Thoracic aorta (tissue), 2 donors: Measurements from ENCODE around the gene DEPDC4. TPM values are rescaled to one million over a fixed set of nuclear protein-coding genes. Genes with fewer than 3 reads are reported as not detected.
"Not testable (repeated sequence)": the region's sequence is repeated elsewhere in the genome, so short reads cannot be mapped to it uniquely, and the experiment has no call there.

Experiments
- ATAC-seq: fragments of 150-250 bp; one replicate; pipeline ENCODE4 v1.8.0; 2017; ENCODE audit warnings: low read depth; ENCODE audit not compliant: insufficient number of reproducible peaks, low FRiP score
- DNase-seq: peaks from one replicate; pipeline ENCODE4 v3.0.0-alpha.2; 2020; ENCODE audit warnings: low spot score
- H3K27ac ChIP-seq, 2 donors: fragments of 200-600 bp; sonication (generic); 1 replicate in 1 of 2; 2 replicates in 1 of 2; pipeline ENCODE4 v1.5.1; 2016; ENCODE audit warnings: mild to moderate bottlenecking in 2 of 2, moderate library complexity in 2 of 2
- H3K27me3 ChIP-seq: fragments of 200-600 bp; sonication (generic); replicated peaks from 2 replicates; pipeline ENCODE4 v1.6.0; 2016; ENCODE audit warnings: mild to moderate bottlenecking; ENCODE audit not compliant: insufficient read depth
- H3K36me3 ChIP-seq: fragments of 200-600 bp; sonication (generic); one replicate; pipeline ENCODE4 v1.5.1; 2016
- H3K4me1 ChIP-seq, 2 donors: fragments of 200-600 bp; sonication (generic); 1 replicate in 1 of 2; 2 replicates in 1 of 2; pipeline versions ENCODE4 v1.5.1 to v1.6.0; 2016; ENCODE audit warnings: low read depth in 2 of 2, mild to moderate bottlenecking in 1 of 2; ENCODE audit not compliant: control insufficient read depth in 1 of 2
- H3K4me3 ChIP-seq: fragments of 200-600 bp; sonication (generic); 2 replicates; pipeline ENCODE4 v1.5.1; 2016; ENCODE audit warnings: mild to moderate bottlenecking
- H3K9me3 ChIP-seq: fragments of 200-600 bp; sonication (generic); 2 replicates; pipeline ENCODE4 v1.5.1; 2016
- CTCF ChIP-seq: fragments of 200-600 bp; sonication (generic); IDR thresholded peaks from one replicate; pipeline ENCODE4 v1.5.1; 2019; ENCODE audit warnings: antibody characterized with exemption
- total RNA-seq, 2 donors: library from RNA; depleted of rRNA; stranded (reverse); fragments of >200 nt; gene quantifications; one replicate each; pipeline versions ENCODE4 v1.1.0 to v1.2.3, GENCODE V29; 2016

Gene DEPDC4
- total RNA-seq, 2 donors from 2014 or later, result not detected

DNA sequence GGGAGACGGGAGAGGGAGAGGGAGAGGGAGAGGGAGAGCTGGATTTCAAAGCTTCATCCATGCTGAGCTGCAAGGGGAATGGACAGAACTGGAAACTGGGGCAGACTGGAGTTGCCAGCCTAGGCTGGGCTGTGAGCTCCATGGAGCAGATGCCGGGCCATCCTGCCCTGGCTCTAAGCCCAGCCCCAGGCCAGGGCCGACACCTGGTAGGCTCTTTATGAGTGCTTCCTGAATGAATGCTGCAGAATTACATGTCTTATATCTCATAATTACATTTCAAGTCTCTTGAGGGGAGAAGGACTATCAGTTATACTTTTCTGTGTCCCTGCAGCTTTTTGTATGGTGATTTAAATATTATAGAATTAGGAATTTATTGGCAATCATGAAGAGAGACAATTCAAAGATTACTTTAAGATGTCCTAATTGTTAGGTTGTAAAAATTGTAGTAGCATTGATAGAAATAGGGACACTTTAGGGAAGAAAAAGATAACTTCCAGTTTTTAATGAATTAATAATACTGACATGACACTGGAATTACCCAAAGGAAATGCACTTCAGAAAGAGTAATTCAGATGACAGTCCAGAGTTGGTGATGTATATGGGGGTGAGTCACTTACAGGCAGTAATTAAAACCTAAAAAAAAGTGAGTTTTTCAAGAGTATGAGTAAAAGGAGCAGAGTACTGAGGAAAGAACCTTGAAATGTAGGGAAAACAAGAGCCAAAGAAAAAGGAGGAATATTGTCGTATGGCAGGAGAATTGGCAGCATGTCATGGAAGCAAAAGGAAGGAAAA is 29.1 kb upstream of the DEPDC4 start:
- Histone ChIP-seq H3K9me3 (no peaks in the 10 kb centered on the region), H3K4me3 (no peak overlapping the region), H3K27me3 (no peaks in the 10 kb centered on the region), H3K36me3 (peaks cover 15% of the 10 kb centered on the region), H3K4me1 (no peaks in the 10 kb centered on the region), H3K27ac (no peak overlapping the region)
- ATAC-seq (no peak), DNase-seq (no peak)
- no peak for TF ChIP-seq CTCF

DNA sequence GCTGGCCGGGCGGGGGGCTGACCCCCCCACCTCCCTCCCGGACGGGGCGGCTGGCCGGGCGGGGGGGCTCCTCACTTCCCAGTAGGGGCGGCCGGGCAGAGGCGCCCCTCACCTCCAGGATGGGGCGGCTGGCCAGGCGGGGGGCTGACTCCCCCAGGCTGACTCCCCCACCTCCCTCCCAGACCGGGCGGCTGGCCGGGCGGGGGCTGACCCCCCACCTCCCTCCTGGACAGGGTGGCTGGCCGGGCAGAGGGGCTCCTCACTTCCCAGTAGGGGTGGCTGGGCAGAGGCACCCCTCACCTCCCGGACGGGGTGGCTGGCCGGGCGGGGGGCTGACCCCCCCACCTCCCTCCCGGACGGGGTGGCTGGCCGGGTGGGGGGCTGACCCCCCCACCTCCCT is 27.5 kb upstream of the DEPDC4 start:
- H3K4me3 ChIP-seq, H3K9me3 ChIP-seq, H3K36me3 ChIP-seq, ATAC-seq, DNase-seq, H3K27ac ChIP-seq, H3K4me1 ChIP-seq, H3K27me3 ChIP-seq: not testable (repeated sequence)

DNA sequence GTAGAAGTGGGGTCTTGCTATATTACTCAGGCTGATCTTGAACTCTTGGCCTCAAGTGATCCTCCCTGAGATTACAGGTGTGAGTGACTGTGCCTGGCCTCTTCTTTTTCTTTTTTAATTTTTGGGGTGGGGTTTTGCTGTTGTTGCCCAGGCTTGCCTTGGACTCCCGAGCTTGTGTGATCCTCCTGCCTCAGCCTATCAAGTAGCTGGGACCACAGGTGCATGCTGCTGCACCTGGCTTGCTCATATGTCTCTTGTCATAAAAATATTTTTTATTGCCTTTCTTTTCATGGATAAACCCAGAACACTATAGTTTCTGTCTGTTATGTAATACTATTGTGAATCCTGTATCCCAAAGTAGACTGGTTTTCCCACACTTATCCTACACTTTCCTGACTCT is 26.1 kb upstream of the DEPDC4 start:
- Histone ChIP-seq H3K27me3 (no peaks in the 10 kb centered on the region), H3K36me3 (no peaks in the 10 kb centered on the region), H3K9me3 (no peaks in the 10 kb centered on the region), H3K27ac (no peak overlapping the region), H3K4me1 (peaks cover 5 to 10% of the 10 kb centered on the region in 2 donors), H3K4me3 (no peak overlapping the region)
- TF ChIP-seq CTCF, result no peak
- DNase-seq (no peak), ATAC-seq (no peak)

- Histone ChIP-seq H3K4me1 (peaks cover 5 to 10% of the 10 kb centered on the region in 2 donors), H3K36me3 (no peaks in the 10 kb centered on the region), H3K27me3 (no peaks in the 10 kb centered on the region), H3K4me3 (no peak overlapping the region), H3K27ac (peak overlapping the region in 1 of 2 donors; percentile 53), H3K9me3 (no peaks in the 10 kb centered on the region)
- TF ChIP-seq CTCF, result no peak
- no peak for DNase-seq
- no peak for ATAC-seq
These were observed 23.1 kb upstream of the DEPDC4 start for GRCh38 chr12:100290016-100290415.

GRCh38 chr12:100289038-100289437 is 22.2 kb upstream of the DEPDC4 start:
- H3K4me1 ChIP-seq, result peaks cover 5 to 10% of the 10 kb centered on the region in 2 donors
- DNase-seq (no peak), ATAC-seq (no peak)
- H3K4me3 ChIP-seq, result peak overlapping the region; percentile 39
- no peaks in the 10 kb centered on the region for H3K9me3 ChIP-seq
- peak overlapping the region; percentile 26 to 53 for H3K27ac ChIP-seq
- TF ChIP-seq CTCF, result no peak
- no peaks in the 10 kb centered on the region for H3K36me3 ChIP-seq
- H3K27me3 ChIP-seq, result no peaks in the 10 kb centered on the region

DNA sequence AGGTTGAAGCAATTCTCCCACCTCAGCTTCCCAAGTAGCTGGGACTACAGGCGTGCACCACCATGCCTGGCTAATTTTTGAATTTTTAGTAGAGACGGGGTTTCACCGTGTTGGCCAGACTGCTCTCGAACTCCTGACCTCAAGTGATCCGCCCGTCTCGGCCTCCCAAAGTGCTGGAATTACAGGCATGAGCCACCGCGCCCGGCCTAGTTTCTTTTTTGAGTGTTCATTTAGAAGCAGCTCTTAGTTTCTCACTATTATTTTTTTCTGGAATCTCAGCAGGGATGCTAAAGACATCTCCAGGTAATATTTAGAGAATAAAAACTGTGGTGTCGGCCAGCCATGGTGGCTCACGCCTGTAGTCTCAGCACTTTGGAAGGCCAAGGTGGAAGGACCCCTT is 17.7 kb upstream of the DEPDC4 start:
- not testable (repeated sequence) for ATAC-seq, H3K4me1 ChIP-seq, H3K27ac ChIP-seq, H3K9me3 ChIP-seq, DNase-seq, H3K36me3 ChIP-seq, H3K27me3 ChIP-seq, H3K4me3 ChIP-seq
